ENCODE data around the gene AFF1. TPM values are rescaled to one million over a fixed set of nuclear protein-coding genes. Genes with fewer than 3 reads are reported as not detected.

AFF1 gene
- total RNA-seq, 1 donor from 2014 or later = 58.2 TPM

GRCh38 chr4:86926435-86927086, 8.2 kb upstream of the AFF1 start:
- Histone ChIP-seq H3K36me3 (ENCODE audit: insufficient read depth, low read length) (no peaks in the 10 kb centered on the region), H4K20me1 (ENCODE audit: insufficient read depth, low read length) (no peaks in the 10 kb centered on the region), H2AFZ (ENCODE audit: low read depth, low read length) (no peak overlapping the region), H3K9me3 (ENCODE audit: insufficient read depth, low read depth, low read length) (no peaks in the 10 kb centered on the region), H3K79me2 (ENCODE audit: insufficient read depth, low read length) (no peaks in the 10 kb centered on the region), H3K27ac (ENCODE audit: low read depth, low read length) (no peak overlapping the region), H3K4me1 (ENCODE audit: insufficient read depth, low read length) (peaks cover 21% of the 10 kb centered on the region), H3K9ac (ENCODE audit: low read length) (no peak overlapping the region), H3K4me2 (ENCODE audit: low read length) (no peak overlapping the region), H3K4me3 (ENCODE audit: insufficient read depth, low read depth, low read length) (no peak overlapping the region), H3K27me3 (ENCODE audit: insufficient read depth, low read length) (no peaks in the 10 kb centered on the region)
- Mint-ChIP-seq H3K4me3 (ENCODE audit: unreplicated experiment) (no peak overlapping the region), H3K27me3 (ENCODE audit: low read depth, unreplicated experiment) (peaks cover 2% of the 10 kb centered on the region), H3K9me3 (ENCODE audit: unreplicated experiment) (peaks cover 1% of the 10 kb centered on the region), H3K27ac (ENCODE audit: unreplicated experiment) (peak overlapping the region; percentile 73), H3K36me3 (ENCODE audit: low read depth, unreplicated experiment) (peaks cover 8% of the 10 kb centered on the region), H3K4me1 (ENCODE audit: low read depth, unreplicated experiment) (peaks cover 22% of the 10 kb centered on the region)
- no peak for TF ChIP-seq EZH2 (IDR thresholded peaks at IDR 0.05; ENCODE audit: insufficient read depth, low read length)
- TF ChIP-seq CTCF (IDR thresholded peaks at IDR 0.05; ENCODE audit: insufficient read depth, low read depth, low read length) = no peak
- FAIRE-seq (no peak), DNase-seq (ENCODE audit: low read depth) (peak; percentile 43)

- peaks cover 8% of the 10 kb centered on the region for H3K36me3 Mint-ChIP-seq (ENCODE audit: low read depth, unreplicated experiment)
- Histone ChIP-seq H3K27ac (ENCODE audit: low read depth, low read length) (no peak overlapping the region), H2AFZ (ENCODE audit: low read depth, low read length) (no peak overlapping the region), H3K9ac (ENCODE audit: low read length) (no peak overlapping the region), H4K20me1 (ENCODE audit: insufficient read depth, low read length) (no peaks in the 10 kb centered on the region), H3K36me3 (ENCODE audit: insufficient read depth, low read length) (no peaks in the 10 kb centered on the region), H3K9me3 (ENCODE audit: insufficient read depth, low read depth, low read length) (no peaks in the 10 kb centered on the region), H3K4me3 (ENCODE audit: insufficient read depth, low read depth, low read length) (no peak overlapping the region), H3K27me3 (ENCODE audit: insufficient read depth, low read length) (no peaks in the 10 kb centered on the region), H3K4me2 (ENCODE audit: low read length) (peak overlapping the region; percentile 24), H3K79me2 (ENCODE audit: insufficient read depth, low read length) (no peaks in the 10 kb centered on the region), H3K4me1 (ENCODE audit: insufficient read depth, low read length) (peaks cover 21% of the 10 kb centered on the region)
- TF ChIP-seq CTCF (IDR thresholded peaks at IDR 0.05; ENCODE audit: insufficient read depth, low read depth, low read length) = no peak
- no peak for TF ChIP-seq EZH2 (IDR thresholded peaks at IDR 0.05; ENCODE audit: insufficient read depth, low read length)
- peaks cover 2% of the 10 kb centered on the region for H3K27me3 Mint-ChIP-seq (ENCODE audit: low read depth, unreplicated experiment)
- FAIRE-seq (peak; percentile 76), DNase-seq (ENCODE audit: low read depth) (peak; percentile 98)
- H3K9me3 Mint-ChIP-seq (ENCODE audit: unreplicated experiment) = peaks cover 1% of the 10 kb centered on the region
- H3K27ac Mint-ChIP-seq (ENCODE audit: unreplicated experiment) = peak overlapping the region; percentile 38
- H3K4me3 Mint-ChIP-seq (ENCODE audit: unreplicated experiment) = no peak overlapping the region
- peaks cover 19% of the 10 kb centered on the region for H3K4me1 Mint-ChIP-seq (ENCODE audit: low read depth, unreplicated experiment)
These were observed 6.9 kb upstream of the AFF1 start for GRCh38 chr4:86927843-86928395.
